Right kidney (tissue), 1 donor: ENCODE results near the gene HHIPL1.

Experiments
- DNase-seq: peaks from one replicate; pipeline ENCODE4 v3.0.0-alpha.2; 2016

The HHIPL1 gene

GRCh38 chr14:99609245-99610170 is 35.4 kb upstream of the HHIPL1 start:
- DNase-seq = no peak

DNA sequence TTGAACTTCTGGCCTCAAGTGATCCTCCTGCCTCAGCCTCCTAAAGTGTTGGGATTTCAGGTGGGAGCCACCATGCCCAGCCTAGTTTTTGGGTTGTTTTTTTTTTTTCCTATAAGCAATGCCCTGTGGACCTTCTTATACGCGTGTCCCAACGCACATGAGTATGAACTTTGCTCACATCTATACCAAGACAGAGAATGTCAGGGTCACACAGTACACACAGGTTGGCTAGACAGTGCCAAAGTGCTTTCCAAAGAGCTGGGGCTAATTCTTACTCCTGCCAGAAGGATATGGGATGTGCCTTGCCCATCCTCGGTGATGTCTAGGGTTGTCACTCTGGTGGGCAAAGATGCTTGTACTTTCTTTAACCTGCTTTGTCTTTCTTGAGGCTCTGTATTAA is 33.3 kb upstream of the HHIPL1 start:
- DNase-seq = no peak

GRCh38 chr14:99612071-99612737 is 32.7 kb upstream of the HHIPL1 start:
- DNase-seq = no peak

GRCh38 chr14:99612738-99613330 is 32.1 kb upstream of the HHIPL1 start:
- DNase-seq = no peak

- DNase-seq = no peak
Observed at GRCh38 chr14:99615497-99616157, 29.3 kb upstream of the HHIPL1 start.

DNA sequence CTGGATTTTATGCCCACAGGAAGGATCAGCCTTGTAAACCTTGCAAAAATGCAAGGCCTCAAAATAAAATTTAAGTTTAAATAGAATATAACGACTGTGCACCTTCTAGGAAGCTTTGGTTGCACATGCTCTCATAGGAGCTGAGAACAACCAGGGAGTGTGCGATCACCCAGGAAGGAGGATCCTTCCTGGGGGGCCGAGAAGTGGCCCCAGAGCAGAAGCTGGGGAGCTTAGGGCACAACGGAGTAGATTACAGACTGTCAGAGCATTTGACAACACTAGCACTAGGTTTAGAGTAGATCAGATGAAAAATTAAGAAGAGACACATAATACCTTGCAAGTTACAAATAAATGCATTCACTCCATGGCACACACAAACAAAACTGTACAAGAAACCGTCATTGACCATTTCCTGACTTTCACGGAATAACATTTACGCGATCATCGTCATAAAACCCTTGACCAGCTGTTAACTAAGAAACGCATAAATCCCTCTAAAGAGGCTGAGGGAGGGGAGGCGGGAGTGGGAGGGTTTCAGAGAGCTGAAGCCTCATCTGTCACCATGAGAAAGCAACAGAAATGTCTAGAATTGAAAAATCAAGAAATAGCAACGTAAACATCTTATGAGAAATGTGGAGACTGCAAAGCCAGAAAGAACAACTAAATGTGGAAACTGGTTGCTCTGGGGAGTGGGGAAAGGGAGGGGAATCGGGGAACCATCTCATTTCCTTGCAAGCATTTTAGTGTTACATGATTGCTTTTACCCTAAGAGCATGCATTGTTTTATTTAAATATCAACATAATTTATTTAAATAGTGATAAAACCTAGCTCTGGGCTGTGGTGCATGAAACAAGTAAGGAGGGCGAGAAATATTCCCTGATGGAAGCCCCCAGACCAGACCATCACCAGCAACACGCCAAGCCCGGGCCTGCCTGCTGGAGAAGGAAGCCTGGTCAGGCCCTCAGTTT is 27.8 kb upstream of the HHIPL1 start:
- DNase-seq = no peak

- DNase-seq = no peak
Observed at GRCh38 chr14:99619835-99620834, 24.8 kb upstream of the HHIPL1 start.

DNA sequence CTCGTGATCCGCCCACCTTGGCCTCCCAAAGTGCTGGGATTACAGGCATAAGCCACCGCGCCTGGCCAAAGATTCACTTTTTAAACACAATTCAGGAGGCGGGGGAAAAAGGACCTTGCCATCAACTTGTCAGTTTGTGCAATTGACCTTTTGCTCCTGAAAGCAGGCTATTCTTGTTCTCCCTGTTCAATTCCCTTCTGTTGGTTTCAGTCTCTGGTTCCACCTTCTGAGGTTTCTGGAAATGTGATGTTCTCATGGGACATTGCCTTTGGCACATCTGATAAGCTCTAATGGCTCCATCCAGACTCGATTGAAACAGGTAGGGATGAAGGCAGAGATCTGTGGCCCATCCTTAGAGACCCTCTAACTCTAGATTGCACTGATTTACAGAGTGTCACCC is 23.0 kb upstream of the HHIPL1 start:
- DNase-seq = no peak

DNA sequence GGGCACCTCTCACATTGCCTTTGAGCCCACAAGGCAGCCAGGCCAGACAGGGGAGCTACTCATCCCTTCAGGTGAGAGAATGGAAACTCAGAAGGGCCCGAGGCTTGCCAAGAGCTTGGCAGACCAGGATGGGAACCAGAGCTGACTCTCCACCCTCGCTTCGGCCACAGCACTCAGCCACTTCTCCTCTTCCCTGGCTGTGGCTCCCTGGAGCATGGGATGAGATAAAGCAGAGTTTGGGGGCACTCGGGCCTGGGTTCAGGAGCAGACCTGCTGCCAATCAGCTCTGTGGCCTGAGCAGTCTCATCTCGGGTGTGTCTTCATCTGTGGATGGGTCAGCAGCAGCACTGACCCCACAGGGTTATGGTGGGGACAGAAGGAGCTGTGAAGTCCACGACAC is 20.9 kb upstream of the HHIPL1 start:
- DNase-seq = no peak

GRCh38 chr14:99624971-99625370 is 20.0 kb upstream of the HHIPL1 start:
- no peak for DNase-seq

- DNase-seq = no peak
Observed at GRCh38 chr14:99625476-99625875, 19.5 kb upstream of the HHIPL1 start.

DNA sequence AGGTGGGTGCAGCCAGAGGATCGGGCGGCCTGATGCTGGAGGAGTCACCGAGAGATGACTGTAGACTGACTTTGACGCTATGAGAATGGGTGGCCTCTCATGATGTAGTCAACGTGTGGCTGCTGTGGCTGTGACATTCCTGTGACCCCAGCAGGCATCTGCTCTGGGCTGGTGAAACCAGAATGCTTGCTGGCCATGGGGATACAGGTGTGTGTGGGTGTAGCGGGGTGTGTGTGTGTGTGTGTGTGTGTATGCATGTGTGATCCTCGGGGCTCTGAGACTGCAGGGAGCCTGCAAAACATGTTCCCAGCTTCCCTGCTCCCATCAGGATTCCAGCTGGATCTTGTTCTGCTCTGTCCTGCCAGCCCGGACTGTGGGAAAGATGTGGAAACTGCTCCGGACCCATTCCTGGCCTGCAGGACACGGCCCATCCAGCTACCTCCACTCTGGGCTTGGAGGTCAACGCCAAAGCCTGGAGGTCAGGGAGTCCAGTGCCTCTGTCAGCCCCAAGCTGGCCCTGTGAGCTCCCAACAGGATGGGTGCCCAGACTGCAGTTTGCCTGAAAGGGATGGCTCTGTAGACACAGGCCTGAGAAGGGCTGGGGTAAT is 18.8 kb upstream of the HHIPL1 start:
- DNase-seq = no peak

- DNase-seq = no peak
Observed at GRCh38 chr14:99627100-99627499, 17.8 kb upstream of the HHIPL1 start.

- DNase-seq = no peak
Observed at GRCh38 chr14:99627510-99628381, 17.2 kb upstream of the HHIPL1 start.

GRCh38 chr14:99628887-99629618 is 15.9 kb upstream of the HHIPL1 start:
- peak; percentile 74 for DNase-seq

DNA sequence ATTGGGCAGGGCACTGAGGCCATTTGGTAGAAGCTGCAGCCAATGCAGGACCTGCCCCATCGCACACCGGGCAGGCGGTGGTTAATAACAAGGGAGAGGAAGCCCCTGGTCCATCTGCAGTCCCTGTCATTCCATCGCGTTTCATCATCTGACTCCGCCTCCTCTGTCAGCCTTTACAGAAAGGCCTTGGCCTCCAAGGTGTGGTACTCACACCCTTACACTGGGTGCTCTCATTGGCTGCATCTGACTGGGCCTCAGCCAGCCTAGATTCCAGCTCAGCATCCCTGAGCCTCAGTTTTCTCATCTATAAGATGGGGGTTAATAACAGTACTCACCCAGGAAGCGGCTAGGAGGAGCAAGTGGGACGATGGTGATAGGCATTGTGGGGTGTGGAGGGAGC is 14.7 kb upstream of the HHIPL1 start:
- DNase-seq = no peak

GRCh38 chr14:99632410-99633035 is 12.4 kb upstream of the HHIPL1 start:
- DNase-seq = no peak

- DNase-seq = no peak
Observed at GRCh38 chr14:99633141-99633540, 11.8 kb upstream of the HHIPL1 start.
